Measurements from ENCODE around the gene KCNQ1.

Gene KCNQ1

GRCh38 chr11:2573240-2574042 lies 128.6 kb downstream of the KCNQ1 start:
- peaks cover 63% of the 10 kb centered on the region for H3K27me3 ChIP-seq (ENCODE audit: control insufficient read depth, insufficient read depth, low read length)
- peaks cover 7% of the 10 kb centered on the region; the same call in 1 of the 2 replicates for H3K4me1 ChIP-seq (ENCODE audit: control insufficient read depth, insufficient read depth, low read length)
- no peak overlapping the region for H3K9ac ChIP-seq (ENCODE audit: low read length)
- H3K4me3 ChIP-seq (ENCODE audit: low read depth, low read length) = no peak overlapping the region
- H3K36me3 ChIP-seq (ENCODE audit: control insufficient read depth, insufficient read depth, low read length) = no peaks in the 10 kb centered on the region
- no peak overlapping the region for H3K27ac ChIP-seq (ENCODE audit: low read depth, low read length)
- no peaks in the 10 kb centered on the region for H3K9me3 ChIP-seq (ENCODE audit: control insufficient read depth, insufficient read depth, low read depth, low read length)

GRCh38 chr11:2574043-2574552 lies 129.3 kb downstream of the KCNQ1 start:
- Histone ChIP-seq H3K36me3 (ENCODE audit: control insufficient read depth, insufficient read depth, low read length) (no peaks in the 10 kb centered on the region), H3K4me1 (ENCODE audit: control insufficient read depth, insufficient read depth, low read length) (peaks cover 8% of the 10 kb centered on the region; the same call in 1 of the 2 replicates), H3K4me3 (ENCODE audit: low read depth, low read length) (no peak overlapping the region), H3K9me3 (ENCODE audit: control insufficient read depth, insufficient read depth, low read depth, low read length) (no peaks in the 10 kb centered on the region), H3K27me3 (ENCODE audit: control insufficient read depth, insufficient read depth, low read length) (peaks cover 69% of the 10 kb centered on the region), H3K9ac (ENCODE audit: low read length) (no peak overlapping the region), H3K27ac (ENCODE audit: low read depth, low read length) (no peak overlapping the region)

GRCh38 chr11:2574553-2575535 lies 130.0 kb downstream of the KCNQ1 start:
- Histone ChIP-seq H3K4me1 (ENCODE audit: control insufficient read depth, insufficient read depth, low read length) (peaks cover 12% of the 10 kb centered on the region; the same call in 1 of the 2 replicates), H3K27me3 (ENCODE audit: control insufficient read depth, insufficient read depth, low read length) (peaks cover 65% of the 10 kb centered on the region), H3K9ac (ENCODE audit: low read length) (no peak overlapping the region), H3K9me3 (ENCODE audit: control insufficient read depth, insufficient read depth, low read depth, low read length) (no peaks in the 10 kb centered on the region), H3K27ac (ENCODE audit: low read depth, low read length) (no peak overlapping the region), H3K36me3 (ENCODE audit: control insufficient read depth, insufficient read depth, low read length) (no peaks in the 10 kb centered on the region), H3K4me3 (ENCODE audit: low read depth, low read length) (no peak overlapping the region)

- Histone ChIP-seq H3K4me1 (ENCODE audit: control insufficient read depth, insufficient read depth, low read length) (peaks cover 12% of the 10 kb centered on the region; the same call in 1 of the 2 replicates), H3K9me3 (ENCODE audit: control insufficient read depth, insufficient read depth, low read depth, low read length) (no peaks in the 10 kb centered on the region), H3K27me3 (ENCODE audit: control insufficient read depth, insufficient read depth, low read length) (peaks cover 68% of the 10 kb centered on the region), H3K36me3 (ENCODE audit: control insufficient read depth, insufficient read depth, low read length) (no peaks in the 10 kb centered on the region), H3K4me3 (ENCODE audit: low read depth, low read length) (no peak overlapping the region), H3K27ac (ENCODE audit: low read depth, low read length) (no peak overlapping the region), H3K9ac (ENCODE audit: low read length) (no peak overlapping the region)
Measured at GRCh38 chr11:2575591-2576051, 130.8 kb downstream of the KCNQ1 start.

GRCh38 chr11:2576111-2576510 lies 131.3 kb downstream of the KCNQ1 start:
- Histone ChIP-seq H3K9me3 (ENCODE audit: control insufficient read depth, insufficient read depth, low read depth, low read length) (no peaks in the 10 kb centered on the region), H3K4me3 (ENCODE audit: low read depth, low read length) (no peak overlapping the region), H3K9ac (ENCODE audit: low read length) (no peak overlapping the region), H3K36me3 (ENCODE audit: control insufficient read depth, insufficient read depth, low read length) (no peaks in the 10 kb centered on the region), H3K27ac (ENCODE audit: low read depth, low read length) (no peak overlapping the region), H3K27me3 (ENCODE audit: control insufficient read depth, insufficient read depth, low read length) (peaks cover 68% of the 10 kb centered on the region), H3K4me1 (ENCODE audit: control insufficient read depth, insufficient read depth, low read length) (peaks cover 12% of the 10 kb centered on the region; the same call in 1 of the 2 replicates)

GRCh38 chr11:2576549-2576948 lies 131.7 kb downstream of the KCNQ1 start:
- H3K9ac ChIP-seq (ENCODE audit: low read length) = no peak overlapping the region
- H3K4me1 ChIP-seq (ENCODE audit: control insufficient read depth, insufficient read depth, low read length) = peaks cover 12% of the 10 kb centered on the region; the same call in 1 of the 2 replicates
- no peak overlapping the region for H3K4me3 ChIP-seq (ENCODE audit: low read depth, low read length)
- H3K36me3 ChIP-seq (ENCODE audit: control insufficient read depth, insufficient read depth, low read length) = no peaks in the 10 kb centered on the region
- no peak overlapping the region for H3K27ac ChIP-seq (ENCODE audit: low read depth, low read length)
- H3K9me3 ChIP-seq (ENCODE audit: control insufficient read depth, insufficient read depth, low read depth, low read length) = no peaks in the 10 kb centered on the region
- H3K27me3 ChIP-seq (ENCODE audit: control insufficient read depth, insufficient read depth, low read length) = peaks cover 70% of the 10 kb centered on the region

GRCh38 chr11:2577031-2577990 lies 132.5 kb downstream of the KCNQ1 start:
- Histone ChIP-seq H3K9ac (ENCODE audit: low read length) (no peak overlapping the region), H3K4me3 (ENCODE audit: low read depth, low read length) (no peak overlapping the region), H3K9me3 (ENCODE audit: control insufficient read depth, insufficient read depth, low read depth, low read length) (no peaks in the 10 kb centered on the region), H3K36me3 (ENCODE audit: control insufficient read depth, insufficient read depth, low read length) (no peaks in the 10 kb centered on the region), H3K27me3 (ENCODE audit: control insufficient read depth, insufficient read depth, low read length) (peaks cover 71% of the 10 kb centered on the region), H3K4me1 (ENCODE audit: control insufficient read depth, insufficient read depth, low read length) (peaks cover 12% of the 10 kb centered on the region; the same call in 1 of the 2 replicates), H3K27ac (ENCODE audit: low read depth, low read length) (no peak overlapping the region)

- H3K4me3 ChIP-seq (ENCODE audit: low read depth, low read length) = no peak overlapping the region
- H3K27ac ChIP-seq (ENCODE audit: low read depth, low read length) = no peak overlapping the region
- H3K4me1 ChIP-seq (ENCODE audit: control insufficient read depth, insufficient read depth, low read length) = peaks cover 12% of the 10 kb centered on the region; the same call in 1 of the 2 replicates
- H3K9ac ChIP-seq (ENCODE audit: low read length) = no peak overlapping the region
- no peaks in the 10 kb centered on the region for H3K9me3 ChIP-seq (ENCODE audit: control insufficient read depth, insufficient read depth, low read depth, low read length)
- H3K27me3 ChIP-seq (ENCODE audit: control insufficient read depth, insufficient read depth, low read length) = peaks cover 71% of the 10 kb centered on the region
- H3K36me3 ChIP-seq (ENCODE audit: control insufficient read depth, insufficient read depth, low read length) = no peaks in the 10 kb centered on the region
Measured at GRCh38 chr11:2577991-2578928, 133.5 kb downstream of the KCNQ1 start.

GRCh38 chr11:2578929-2579270 lies 134.1 kb downstream of the KCNQ1 start:
- Histone ChIP-seq H3K4me3 (ENCODE audit: low read depth, low read length) (no peak overlapping the region), H3K4me1 (ENCODE audit: control insufficient read depth, insufficient read depth, low read length) (peaks cover 12% of the 10 kb centered on the region; the same call in 1 of the 2 replicates), H3K36me3 (ENCODE audit: control insufficient read depth, insufficient read depth, low read length) (no peaks in the 10 kb centered on the region), H3K27me3 (ENCODE audit: control insufficient read depth, insufficient read depth, low read length) (peaks cover 72% of the 10 kb centered on the region), H3K9me3 (ENCODE audit: control insufficient read depth, insufficient read depth, low read depth, low read length) (no peaks in the 10 kb centered on the region), H3K27ac (ENCODE audit: low read depth, low read length) (no peak overlapping the region), H3K9ac (ENCODE audit: low read length) (no peak overlapping the region)
